ENCODE data around the gene SHISAL1.

SHISAL1 gene

DNA sequence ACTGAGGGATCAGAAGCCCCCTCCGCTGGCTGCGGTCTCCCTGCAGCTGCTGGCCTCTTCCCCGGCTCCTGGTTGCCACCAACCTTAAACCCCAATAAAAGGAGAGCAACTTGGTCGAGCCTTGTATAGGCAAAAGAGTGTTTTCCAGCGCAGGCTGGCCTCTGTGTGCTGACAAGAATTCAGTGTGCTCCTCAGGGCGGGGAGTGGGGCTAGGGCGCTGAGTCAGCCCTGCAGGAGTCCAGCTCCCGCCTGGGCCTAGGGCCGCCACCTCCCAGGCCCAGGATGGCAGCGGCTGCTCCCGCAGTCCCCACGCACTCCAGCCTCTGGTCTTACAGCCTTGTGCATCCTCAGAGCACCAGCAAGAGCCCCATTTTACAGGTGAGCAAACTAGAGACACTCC lies at the start of gene SHISAL1:
Gene SHISAL1 (minus strand): TSS at position 186 of the 400 bp plus-strand sequence. CDS start 12,006 bp downstream, outside the sequence.
- DNase-seq: no peak

DNA sequence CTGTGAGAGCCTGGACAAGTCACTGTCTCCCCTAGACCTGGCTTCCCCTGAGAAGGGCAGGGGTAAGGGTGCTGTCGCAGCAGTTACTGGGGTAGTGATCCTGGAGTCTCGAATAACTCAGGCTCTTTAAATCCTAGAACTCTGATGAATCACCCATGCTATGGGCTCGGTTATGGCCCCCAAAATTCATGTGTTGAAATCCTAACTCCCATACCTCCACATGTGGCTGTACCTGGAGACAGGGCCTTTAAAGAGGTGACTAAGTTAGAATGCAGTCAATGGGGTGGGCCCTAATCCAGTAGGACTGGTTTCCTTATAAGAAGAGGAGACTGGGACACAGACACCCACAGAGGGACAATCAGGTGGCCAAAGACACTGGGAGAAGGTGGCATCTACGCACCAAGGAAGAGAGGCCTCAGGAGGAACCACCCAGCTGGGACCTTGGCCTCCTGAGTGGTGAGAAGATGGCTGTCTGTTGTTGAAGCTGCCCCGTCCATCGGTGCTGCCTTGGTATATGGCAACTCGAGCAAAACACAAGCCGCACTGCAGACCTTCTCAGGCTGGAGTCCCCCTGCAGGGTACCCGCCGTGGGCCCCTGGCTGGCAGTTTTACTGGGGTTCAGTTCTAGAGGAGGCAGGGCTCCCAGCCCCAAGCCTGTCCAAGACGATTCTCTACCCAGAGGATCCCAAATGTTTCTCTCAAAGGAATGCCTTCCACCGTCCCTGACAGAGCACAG lies 48.8 kb upstream of the SHISAL1 start:
- no peak for DNase-seq

DNA sequence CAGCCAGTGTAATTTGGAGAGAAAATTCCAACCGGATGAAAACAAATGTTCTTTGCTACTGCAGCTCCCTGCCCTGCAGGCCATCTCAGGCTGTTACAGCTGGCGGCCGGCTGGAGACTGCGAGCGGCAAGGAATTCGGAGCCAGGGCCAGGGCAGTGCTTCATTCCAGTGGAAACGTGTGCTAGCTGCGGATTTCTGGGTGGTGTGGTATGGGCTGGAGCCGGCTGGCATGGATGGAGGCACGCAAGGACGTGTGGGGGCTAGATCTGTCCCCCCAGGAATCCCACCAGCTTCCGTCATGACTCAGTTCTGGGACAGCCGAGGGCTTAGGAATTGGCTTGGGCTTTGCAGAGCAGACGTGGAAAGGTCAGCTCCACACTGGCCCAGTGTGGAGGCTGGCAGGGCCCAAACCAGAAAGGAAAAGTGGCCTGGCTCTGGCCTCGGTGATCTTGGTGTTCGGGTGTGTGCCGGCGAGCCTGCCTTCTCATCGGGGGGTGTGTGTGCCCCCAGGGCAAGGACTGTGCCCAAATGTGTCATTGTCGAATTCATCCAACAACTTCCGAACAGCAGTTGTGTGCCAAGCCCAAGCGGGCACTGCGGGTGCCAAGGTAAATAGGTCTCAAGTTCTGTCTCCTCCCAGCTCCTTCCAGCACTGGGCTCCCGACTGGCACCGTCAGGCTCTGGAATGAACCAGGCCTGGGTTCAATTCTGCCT lies 48.1 kb upstream of the SHISAL1 start:
- no peak for DNase-seq

DNA sequence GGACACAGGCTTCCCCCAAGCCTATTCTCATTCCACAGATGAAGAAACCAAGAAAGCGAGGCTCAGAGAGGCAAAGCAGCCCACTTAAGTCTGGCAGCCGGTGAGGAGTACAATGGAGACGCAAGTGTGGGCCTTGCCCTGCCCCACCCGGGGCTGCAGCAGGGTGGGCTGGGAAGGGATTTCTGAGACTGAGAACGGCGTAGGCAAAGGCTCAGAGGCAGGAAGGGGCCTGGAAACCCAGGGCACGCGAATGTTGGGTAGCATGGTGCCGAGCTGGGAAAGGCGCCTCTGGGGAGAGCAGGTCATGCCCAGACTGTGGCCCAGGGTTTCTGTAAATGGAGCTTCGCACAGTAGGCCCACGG lies 47.5 kb upstream of the SHISAL1 start:
- no peak for DNase-seq

DNA sequence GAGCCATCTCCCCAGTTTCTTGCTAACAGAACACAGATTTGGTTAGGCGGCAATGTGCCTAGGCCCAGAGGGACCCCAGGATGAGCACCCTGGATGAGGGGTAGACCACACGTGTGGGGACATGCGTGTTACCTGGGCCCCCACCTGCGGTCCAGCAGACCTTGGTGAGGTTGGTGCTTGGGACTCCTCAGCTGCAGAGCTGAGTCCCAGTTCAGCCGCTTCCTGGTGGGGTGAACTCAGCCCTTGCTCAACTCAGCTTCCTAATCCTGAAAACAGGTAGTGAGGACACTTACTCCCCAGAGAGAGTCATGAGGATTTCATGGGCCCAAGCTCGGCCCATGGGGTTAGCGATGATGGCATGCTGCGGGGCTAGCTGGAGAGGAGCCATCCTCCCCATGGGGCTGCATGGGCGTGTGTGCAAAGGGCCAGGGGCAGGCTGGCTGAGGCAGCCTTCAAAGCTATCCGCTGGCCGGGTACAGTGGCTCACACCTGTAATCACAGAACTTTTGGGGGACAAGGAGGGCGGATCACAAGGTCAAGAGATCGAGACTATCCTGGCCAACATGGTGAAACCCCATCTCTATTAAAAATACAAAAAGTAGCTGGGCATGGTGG lies 46.9 kb upstream of the SHISAL1 start:
- no peak for DNase-seq

DNA sequence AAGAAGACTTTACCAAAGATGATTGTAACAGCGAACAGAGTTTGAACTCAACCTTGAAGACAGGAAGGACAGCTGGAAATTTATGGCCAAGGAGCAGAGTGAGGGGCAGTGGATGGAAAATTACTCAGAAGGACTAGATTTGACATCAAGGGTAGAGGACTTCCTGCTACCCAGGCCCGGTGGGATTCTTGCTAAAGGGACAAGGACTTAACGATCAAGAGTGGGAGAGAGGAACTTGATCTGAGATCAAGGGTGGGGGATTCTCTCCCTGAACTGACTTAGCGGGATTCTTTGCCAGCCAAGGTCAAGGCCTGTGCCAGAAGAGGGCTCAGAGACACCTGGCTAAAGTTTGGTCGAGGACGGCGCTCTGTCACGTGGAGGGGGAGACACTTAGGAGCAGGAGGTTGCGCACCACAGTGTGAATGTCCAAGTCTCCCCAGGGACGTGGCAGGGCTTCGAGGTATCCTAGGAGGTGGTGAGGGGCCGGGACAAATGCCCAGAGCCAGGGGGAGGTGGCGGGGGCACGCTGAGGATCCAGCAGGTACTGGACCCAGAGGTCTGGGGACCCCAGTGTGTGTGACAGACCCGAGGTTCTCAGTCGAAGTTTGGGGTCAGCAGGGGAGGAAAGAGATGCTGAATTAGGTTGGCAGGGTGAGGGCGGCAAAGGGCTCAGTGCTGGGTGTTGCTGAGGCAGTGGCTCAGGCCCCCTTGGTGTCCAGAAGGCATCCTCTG lies 46.1 kb upstream of the SHISAL1 start:
- no peak for DNase-seq

DNA sequence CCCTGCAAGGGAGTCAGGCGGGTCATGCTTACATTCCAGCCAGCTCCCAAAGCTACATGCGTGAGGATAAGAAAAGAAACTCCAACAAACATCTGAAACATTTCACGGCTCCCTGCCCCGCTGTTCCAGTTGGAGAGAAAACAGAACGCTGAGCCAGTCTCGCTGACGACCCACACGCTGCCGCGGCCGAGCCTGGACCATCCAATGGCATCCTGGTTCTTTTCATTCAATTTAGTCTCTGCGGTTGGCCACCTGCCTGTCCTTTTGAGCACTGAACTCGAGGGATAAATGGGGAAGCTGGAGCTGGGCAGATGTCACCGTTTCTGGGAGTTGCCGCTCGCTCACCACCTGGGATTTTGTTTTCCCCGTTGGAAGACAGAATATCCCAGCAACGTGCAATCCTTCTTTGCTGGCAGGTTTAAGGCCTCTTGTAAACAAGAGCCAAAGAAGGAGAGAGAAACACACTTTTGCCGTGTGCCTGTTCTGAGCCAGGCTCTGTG lies 45.3 kb upstream of the SHISAL1 start:
- DNase-seq: no peak

DNA sequence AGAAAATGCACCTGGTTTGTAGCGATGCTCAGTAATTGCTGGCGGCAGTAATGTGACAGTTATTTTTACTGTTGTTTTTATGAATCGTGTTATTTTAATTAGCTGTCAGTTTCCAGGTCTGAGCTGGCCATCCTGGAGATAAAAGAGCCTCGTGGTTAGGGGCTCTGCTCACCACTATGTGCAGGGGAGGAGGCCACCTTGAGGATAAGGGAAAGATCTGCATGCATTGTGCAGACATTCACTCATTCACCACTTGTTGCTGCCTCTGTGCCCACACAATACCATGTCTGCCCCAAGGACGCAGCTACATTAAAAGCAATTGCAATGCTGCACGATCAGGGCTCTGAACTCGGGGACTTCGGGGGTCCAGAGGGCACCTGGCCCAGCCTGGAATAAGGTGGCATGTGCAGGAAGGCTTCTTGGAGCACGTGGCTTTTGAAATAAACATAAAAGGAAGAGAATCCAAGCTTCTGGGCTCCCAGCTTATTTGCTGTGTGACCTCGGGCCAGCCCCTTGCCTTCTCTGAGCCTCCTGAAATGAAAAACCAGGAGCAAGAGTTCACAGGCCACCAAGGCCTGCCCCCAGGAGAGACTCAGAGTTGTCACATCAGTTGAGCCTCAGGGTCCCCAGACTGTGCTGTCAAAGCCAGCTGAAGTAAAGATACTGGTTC lies 44.7 kb upstream of the SHISAL1 start:
- no peak for DNase-seq

DNA sequence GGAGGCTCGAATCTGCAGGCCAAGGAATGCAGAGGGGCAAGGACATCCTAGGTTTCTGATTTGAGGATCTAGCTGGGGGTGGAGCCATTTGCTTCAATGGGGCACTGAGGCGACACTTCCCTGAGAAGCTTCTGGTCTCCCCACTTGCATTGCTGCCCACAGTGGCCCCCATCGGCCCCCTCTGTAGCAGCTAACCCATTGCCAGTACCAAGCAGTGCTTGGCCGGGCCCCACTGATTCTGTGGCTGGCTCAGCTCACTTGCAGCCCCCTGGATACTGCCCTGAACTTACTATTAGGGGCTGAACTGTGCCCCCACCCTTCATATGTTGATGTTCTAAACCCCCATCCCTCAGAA lies 42.9 kb upstream of the SHISAL1 start:
- DNase-seq: no peak

DNA sequence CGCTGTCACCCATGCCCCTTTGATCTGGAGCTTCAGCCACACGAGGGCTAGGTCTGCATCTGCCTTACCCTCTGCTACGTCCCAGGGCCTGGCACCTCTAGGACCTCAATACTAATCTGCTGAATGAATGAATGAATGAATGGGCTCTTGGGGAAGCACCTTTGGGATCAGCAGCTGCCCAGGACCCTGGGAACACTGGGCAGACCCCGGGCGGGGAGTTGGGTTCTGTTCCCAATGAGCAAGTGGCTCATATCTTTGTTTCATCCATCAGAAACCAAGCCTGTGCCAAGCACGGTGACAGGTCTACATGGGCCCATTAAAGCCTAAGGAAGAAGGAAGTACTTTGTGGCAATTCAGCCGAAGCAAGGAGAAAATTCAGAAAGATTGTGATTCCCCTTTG lies 41.5 kb upstream of the SHISAL1 start:
- DNase-seq: no peak

DNA sequence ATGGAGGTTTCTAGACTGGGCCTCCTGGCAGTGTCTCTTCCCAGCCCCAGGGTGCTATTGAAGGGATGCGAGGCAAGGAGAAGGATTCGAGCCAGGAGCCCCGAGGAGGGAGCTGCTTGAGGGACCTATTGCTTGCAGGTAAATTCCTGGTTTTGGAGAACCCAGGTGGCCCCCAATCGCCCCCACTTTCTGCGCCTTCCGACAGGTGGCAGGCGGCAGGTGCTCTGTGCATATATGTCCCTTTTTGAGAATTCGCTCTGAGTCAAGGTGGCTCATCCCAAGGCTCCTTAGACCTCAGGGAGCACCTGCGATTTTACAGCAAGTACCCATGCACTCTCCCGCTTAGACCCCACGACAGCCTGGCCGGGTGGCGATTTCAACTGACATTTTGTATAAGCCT lies 40.3 kb upstream of the SHISAL1 start:
- DNase-seq: no peak

DNA sequence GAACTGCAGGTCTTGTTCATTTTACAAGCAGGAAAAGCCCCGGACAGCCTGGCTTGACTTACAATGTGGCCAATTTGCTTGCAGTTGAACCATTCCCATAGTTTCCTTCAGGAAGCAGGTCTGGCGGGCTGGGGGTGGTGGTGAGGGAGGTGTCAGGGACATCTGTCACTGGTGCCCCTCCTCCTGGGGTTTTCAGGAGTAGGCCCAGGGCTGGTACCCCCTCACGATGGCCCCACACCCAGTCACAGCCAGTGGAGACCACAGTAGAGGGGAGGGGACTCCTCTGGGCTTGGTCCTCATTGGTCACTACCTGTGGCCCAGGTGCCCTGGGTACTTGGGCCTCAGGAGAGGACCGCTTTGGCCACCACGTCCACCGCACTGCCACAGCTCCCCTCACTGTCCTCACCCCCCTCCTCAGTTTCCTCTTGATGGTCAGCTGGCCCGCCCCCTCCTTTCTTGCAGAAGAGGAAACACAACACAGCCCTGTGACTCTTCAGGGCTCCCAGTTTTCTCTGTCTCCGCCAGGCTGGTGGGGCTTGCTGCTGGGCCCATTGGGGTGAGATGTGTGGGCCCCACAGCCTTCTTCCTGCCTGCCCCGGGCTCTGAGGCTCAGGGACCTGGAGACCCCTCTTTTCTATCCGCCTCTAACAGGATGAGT lies 39.8 kb upstream of the SHISAL1 start:
- no peak for DNase-seq

DNA sequence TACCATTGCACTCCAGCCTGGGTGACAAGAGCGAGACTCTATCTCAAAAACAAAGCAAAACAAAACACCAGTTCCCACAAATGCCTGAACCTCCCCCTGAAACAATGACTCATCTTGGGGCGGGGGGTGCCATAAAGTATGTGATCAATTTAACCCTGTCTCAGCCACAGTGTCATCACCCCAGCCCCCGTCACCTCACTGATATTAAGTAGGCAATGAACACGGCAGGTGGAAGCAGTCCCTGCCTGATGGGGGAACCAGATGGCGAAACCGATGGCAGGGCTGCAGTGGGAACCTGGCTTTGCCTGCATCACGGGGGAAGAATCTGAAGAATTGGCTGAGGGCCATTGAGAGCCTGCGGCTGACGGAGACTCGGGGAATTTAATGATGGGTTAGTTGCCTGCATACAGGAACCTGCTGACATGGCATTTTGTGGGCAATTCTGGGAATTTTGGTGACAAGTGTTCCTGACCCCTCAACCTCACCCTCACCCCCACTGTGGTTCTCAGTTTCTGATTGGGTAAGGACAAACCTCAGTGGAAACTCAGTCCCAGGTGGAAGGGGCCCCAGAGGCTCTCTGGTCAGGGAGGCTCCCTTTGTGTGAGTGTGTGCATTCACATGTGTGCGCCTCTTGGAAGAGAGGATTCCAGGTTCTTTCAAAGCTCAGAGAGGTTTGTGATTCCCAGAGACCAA lies 39.1 kb upstream of the SHISAL1 start:
- peak; percentile 62 for DNase-seq

DNA sequence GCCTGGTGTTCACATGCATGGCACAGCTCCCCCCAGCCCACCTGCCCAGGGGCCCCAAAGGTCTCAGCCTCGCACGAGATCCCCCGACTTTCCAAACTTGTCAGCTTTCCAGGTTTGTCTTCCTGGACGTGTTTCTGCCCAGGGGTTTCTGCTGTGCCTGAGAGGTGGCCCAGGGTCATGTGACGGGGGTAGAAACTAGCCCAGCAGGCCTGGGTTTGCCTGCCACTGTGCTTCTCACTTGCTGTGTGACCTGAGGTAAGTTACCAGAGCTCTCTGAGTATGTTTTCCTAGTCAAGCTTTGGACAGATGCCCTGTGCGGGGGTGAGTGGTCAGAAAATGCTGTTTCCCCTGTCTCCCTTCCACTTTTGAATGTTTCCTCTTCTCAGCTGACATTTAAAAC lies 38.3 kb upstream of the SHISAL1 start:
- no peak for DNase-seq

DNA sequence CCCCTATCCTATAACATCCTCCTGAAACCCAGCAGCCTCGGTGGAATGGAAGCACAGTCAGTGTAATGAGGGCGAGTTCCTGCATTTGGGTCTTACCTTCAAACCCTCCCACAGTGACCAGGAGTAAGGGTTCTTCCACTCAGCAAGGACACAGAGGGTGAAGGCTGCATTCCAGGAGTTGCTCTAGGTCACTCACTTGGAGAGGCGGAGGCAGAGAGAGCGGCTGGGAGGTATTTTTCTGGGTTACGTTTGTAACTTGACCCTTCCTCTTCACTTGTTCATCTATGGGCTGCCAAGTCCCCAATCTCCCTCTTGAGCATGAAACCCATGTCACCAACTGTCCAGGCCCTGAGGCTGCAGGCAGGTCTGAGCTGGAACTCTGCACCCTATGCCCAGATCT lies 36.8 kb upstream of the SHISAL1 start:
- no peak for DNase-seq

DNA sequence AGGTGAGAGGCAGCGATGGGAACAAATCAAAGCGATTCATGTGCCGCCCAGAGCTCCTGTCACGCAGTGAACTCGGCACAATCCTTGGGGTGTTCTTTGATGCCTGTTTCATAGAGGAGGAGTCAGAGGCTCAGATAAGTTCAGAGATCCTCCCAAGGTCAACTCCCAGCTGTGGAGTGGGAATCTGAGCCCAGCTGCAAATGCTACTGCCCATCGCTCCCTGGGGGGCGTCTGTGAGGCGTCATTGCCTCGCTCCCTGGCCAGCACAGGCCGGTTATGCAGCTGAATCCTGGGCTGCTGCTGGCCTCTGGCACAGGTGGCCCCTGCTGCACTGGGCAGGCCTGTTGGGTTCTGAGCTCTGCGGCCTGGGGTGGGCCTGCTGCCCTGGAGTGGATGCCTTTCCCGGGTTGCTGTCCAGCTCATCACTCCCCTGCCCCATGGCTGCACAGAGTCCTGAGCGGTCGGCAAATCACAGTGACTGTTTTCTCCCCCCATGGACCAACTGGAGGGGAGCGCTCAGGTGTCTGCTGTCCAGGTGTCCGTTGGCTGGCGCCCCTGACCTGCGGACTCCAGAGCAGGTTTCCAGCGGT lies 36.3 kb upstream of the SHISAL1 start:
- no peak for DNase-seq

DNA sequence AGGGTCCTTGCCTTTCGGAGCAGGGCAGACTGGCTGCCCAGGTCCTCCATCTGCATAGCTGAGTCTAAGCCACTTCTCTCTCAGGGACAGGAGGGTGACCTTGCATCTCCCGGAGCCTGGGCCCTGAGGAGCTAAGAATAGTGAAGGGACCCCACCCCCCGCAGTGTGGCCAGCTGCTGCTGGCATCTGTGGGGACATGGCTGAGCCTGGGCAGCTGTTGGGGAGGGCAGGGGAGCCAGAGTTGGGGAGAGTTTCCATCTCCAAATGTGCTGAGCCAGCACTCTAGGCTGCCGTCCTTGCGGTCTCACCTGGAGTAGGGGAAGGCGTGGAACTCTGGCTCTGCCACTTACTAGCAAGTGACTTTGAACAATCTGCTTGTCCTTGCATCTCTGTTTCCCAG lies 34.8 kb upstream of the SHISAL1 start:
- no peak for DNase-seq

DNA sequence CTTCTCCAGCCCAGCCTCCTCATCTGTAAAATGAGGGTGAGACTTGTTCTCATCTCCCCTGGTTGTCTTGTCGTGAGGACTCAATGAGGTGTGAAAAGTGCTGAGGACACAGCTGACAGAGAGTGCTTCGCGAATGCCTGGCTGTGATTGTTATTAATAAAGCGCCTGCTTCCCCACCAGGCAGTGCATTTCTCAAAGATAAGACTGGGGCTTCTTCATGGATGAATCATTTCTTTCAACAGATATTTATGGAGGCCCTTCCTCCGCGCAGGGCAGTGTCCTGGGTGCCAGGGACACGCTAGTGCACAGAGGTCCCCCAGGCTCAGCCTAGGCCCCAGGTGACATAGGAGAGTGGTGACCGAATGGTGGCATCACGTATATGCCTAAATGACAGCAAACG lies 34.3 kb upstream of the SHISAL1 start:
- no peak for DNase-seq

DNA sequence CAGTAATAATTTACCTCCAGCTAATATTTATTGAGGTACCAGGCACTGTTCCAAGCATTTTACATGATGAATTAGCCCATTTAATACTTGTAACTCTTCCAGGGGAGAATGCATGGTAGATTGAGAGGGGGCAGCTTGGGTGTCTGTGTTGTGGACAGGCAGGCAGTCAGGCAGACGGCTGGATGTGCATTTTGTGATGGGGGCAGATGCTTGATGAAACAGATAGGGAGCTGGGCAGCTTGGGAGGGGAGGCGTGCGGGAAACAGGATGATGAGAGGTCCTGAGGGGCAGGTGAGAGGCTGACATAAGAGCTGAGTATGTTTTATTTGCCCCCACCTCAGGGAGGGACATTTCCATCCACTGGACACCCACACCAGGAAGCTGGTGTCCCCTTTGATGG lies 33.1 kb upstream of the SHISAL1 start:
- no peak for DNase-seq

DNA sequence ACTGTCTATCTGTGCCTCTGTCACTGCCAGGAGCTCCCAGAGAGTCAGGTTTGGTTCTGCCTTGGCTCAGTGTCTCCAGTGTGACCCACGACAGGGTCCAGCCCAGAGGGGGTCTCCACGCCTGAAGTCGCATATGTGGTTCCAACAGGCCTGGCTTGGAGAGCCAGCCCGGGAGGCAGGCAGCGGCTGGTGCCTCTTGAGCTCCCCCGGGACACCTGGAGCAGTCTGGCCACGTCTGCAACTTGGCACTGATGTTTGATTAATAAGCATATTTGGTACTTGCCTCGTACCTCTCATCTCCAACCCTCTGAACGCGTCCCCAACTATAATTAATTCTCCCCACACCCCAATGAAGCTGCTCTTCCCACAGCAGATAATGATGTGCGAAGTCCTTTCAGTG lies 31.7 kb upstream of the SHISAL1 start:
- peak; percentile 30 for DNase-seq

DNA sequence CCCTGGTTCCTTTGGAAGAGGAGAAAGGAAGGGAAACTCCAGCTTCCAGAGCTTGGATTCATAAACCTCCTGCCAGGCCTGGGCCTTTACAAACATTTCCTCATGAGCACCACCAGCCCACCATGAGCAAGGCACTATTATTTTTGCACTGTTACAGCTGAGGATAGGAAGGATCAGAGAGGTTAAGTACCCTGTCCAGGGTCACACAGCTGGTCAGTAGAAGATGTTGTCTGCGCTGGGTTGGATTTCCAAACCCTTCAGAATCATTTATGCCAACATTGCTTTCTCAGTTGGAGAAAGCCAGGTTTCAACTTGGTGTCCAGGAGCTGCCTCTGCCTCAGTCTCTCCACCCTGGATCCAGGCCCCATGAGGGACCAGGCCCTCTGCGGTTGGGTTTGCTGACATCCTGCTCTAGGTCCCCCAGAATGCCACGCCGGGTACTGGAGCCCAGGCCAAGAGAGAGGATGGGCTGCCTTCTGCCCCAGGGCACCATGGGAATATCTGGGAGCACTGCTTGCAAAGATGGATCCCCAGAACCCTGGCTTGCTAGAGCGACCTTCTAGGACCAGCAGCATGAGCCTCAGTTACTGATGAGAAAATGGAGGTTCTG lies 29.7 kb upstream of the SHISAL1 start:
- no peak for DNase-seq

All from COR-L47 (cell line).